GM21737 (cell line): Measurements from ENCODE around the gene CCNA1.

Experiments
- ATAC-seq: cut with Tn5 transposase; IDR thresholded peaks from one replicate; pipeline ENCODE4 v1.9.1; 2021; ENCODE audit warnings: mild to moderate bottlenecking, moderate library complexity; ENCODE audit not compliant: unreplicated experiment

Gene CCNA1

GRCh38 chr13:36432106-36432544 lies at the start of gene CCNA1:
TSS of gene CCNA1 (plus strand) at chr13:36432495. CDS start at chr13:36433057, 562 bp downstream.
- ATAC-seq: no peak

- ATAC-seq: no peak
Observed at GRCh38 chr13:36385489-36385888, 46.8 kb upstream of the CCNA1 start.

GRCh38 chr13:36395280-36395679 lies 37.0 kb upstream of the CCNA1 start:
- no peak for ATAC-seq

GRCh38 chr13:36405151-36405550 lies 27.1 kb upstream of the CCNA1 start:
- ATAC-seq: no peak

- ATAC-seq: no peak
Observed at GRCh38 chr13:36412736-36413135, 19.6 kb upstream of the CCNA1 start.

GRCh38 chr13:36413161-36413560 lies 19.1 kb upstream of the CCNA1 start:
- no peak for ATAC-seq

GRCh38 chr13:36414461-36414860 lies 17.8 kb upstream of the CCNA1 start:
- ATAC-seq: no peak

GRCh38 chr13:36417331-36417730 lies 15.0 kb upstream of the CCNA1 start:
- ATAC-seq: no peak

GRCh38 chr13:36418022-36418805 lies 14.1 kb upstream of the CCNA1 start:
- peak; percentile 90 for ATAC-seq

- peak; percentile 69 for ATAC-seq
Observed at GRCh38 chr13:36420437-36420891, 11.8 kb upstream of the CCNA1 start.

- no peak for ATAC-seq
Observed at GRCh38 chr13:36421447-36421846, 10.8 kb upstream of the CCNA1 start.

- no peak for ATAC-seq
Observed at GRCh38 chr13:36428086-36428485, 4.2 kb upstream of the CCNA1 start.

GRCh38 chr13:36430247-36431203 lies 1.8 kb upstream of the CCNA1 start:
- no peak for ATAC-seq

GRCh38 chr13:36431204-36432105 lies 840 bp upstream of the CCNA1 start:
- ATAC-seq: no peak

GRCh38 chr13:36436811-36437210 lies 4.5 kb downstream of the CCNA1 start:
- no peak for ATAC-seq

- ATAC-seq: no peak
Observed at GRCh38 chr13:36438594-36439483, 6.5 kb downstream of the CCNA1 start.

GRCh38 chr13:36445278-36445677 lies 13.0 kb downstream of the CCNA1 start:
- ATAC-seq: no peak

GRCh38 chr13:36445891-36446351 lies 13.6 kb downstream of the CCNA1 start:
- ATAC-seq: no peak

GRCh38 chr13:36447501-36447900 lies 15.2 kb downstream of the CCNA1 start:
- ATAC-seq: no peak
